Spleen (tissue), 7 donors: Measurements from ENCODE around the gene NUDT3.

ENCODE experiments used
- POLR2A ChIP-seq, 3 donors: fragments of 450-650 bp; IDR thresholded peaks; one replicate each; pipeline ENCODE4 v1.5.1; 2017; ENCODE audit warnings: antibody characterized with exemption in 3 of 3, mild to moderate bottlenecking in 1 of 3
- POLR2AphosphoS5 ChIP-seq, 3 donors: sonication (generic); formaldehyde crosslinking; IDR thresholded peaks; one replicate each; pipeline ENCODE4 v1.5.1; 2017; ENCODE audit warnings: antibody characterized with exemption in 3 of 3
- TF ChIP-seq, protein P1 (sequence below), 11 experiments: fragments of 200-600 bp in 7 of 11; fragments of 450-650 bp in 4 of 11; sonication (generic) in 4 of 11; IDR thresholded peaks in 8 of 11; conservative IDR thresholded peaks in 3 of 11; 1 replicate in 7 of 11; 2 replicates in 4 of 11; pipeline versions ENCODE4 v1.4.0 to v1.8.0; 2016 to 2021; ENCODE audit warnings: antibody characterized with exemption in 11 of 11, inconsistent platforms in 4 of 11, mild to moderate bottlenecking in 1 of 11
- donor health status: DM: no; HTN: no; CAD: no; lungs with moderate emphysema.
- donor health status: DM: no; HTN: no; CAD: no.
- donor health status: DM: no; HTN: no; CAD: no.

DNA sequence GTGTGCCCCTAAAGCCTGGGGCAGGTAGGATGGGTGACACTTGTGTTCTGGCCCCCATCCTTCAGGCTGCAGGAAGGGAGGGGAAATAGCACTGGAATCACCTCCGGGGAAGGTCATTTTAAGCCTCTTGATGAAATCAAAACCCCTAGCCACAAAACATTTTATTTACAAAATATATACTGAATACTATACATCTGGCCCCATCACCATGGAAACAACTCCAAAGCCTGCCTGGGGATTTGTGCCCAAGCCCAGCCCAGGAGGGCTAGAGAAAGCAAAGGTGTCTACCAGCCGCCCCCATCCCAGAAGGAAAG is 146.3 kb downstream of the NUDT3 start:
- TF ChIP-seq POLR2A (IDR thresholded peaks at IDR 0.05): no peak
- TF ChIP-seq, protein P1, sequence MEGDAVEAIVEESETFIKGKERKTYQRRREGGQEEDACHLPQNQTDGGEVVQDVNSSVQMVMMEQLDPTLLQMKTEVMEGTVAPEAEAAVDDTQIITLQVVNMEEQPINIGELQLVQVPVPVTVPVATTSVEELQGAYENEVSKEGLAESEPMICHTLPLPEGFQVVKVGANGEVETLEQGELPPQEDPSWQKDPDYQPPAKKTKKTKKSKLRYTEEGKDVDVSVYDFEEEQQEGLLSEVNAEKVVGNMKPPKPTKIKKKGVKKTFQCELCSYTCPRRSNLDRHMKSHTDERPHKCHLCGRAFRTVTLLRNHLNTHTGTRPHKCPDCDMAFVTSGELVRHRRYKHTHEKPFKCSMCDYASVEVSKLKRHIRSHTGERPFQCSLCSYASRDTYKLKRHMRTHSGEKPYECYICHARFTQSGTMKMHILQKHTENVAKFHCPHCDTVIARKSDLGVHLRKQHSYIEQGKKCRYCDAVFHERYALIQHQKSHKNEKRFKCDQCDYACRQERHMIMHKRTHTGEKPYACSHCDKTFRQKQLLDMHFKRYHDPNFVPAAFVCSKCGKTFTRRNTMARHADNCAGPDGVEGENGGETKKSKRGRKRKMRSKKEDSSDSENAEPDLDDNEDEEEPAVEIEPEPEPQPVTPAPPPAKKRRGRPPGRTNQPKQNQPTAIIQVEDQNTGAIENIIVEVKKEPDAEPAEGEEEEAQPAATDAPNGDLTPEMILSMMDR (IDR thresholded peaks at IDR 0.05 in 8 of 11, conservative IDR thresholded peaks at IDR 0.05 in 3 of 11): no peak
- no peak for TF ChIP-seq POLR2AphosphoS5 (IDR thresholded peaks at IDR 0.05)
